ENCODE results near the gene PRDM16. TPM values are rescaled to one million over a fixed set of nuclear protein-coding genes. Genes with fewer than 3 reads are reported as not detected.

PRDM16 gene
- total RNA-seq, 2 experiments from 2014 or later, result not detected

DNA sequence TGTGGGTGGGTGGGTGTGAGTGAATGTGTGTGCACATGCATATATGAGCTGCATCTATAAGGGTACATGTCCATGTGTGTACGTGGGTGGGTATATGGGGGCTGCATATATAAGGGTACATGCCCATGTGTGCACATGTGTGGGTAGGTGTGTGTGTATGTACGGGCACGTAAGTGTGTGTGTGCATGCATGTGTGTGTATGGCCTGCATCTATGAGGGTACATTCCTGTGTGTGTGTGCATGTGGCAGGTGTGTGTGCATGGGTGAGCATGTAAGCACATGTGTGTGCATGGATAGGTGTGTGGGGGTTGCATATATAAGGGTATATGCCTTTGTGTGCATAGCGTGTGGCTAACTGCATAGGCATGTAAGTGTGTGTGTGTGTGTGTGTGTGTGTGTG lies 204.4 kb downstream of the PRDM16 start:
- no TSS peak for BruUV-seq (replicated peaks)
- Histone ChIP-seq H3K9me3 (ENCODE audit: low read length) (no peaks in the 10 kb centered on the region), H3K4me2 (ENCODE audit: low read length) (no peak overlapping the region), H3K9me2 (ENCODE audit: insufficient read depth, low read length) (no peaks in the 10 kb centered on the region), H3K36me3 (ENCODE audit: insufficient read depth, low read length) (no peaks in the 10 kb centered on the region), H2AFZ (ENCODE audit: low read length) (no peak overlapping the region), H3K4me1 (ENCODE audit: insufficient read depth, low read length, poor library complexity, severe bottlenecking) (no peaks in the 10 kb centered on the region), H4K20me1 (ENCODE audit: insufficient read depth, low read length) (no peaks in the 10 kb centered on the region), H3K27ac (ENCODE audit: low read depth, low read length, poor library complexity, severe bottlenecking) (no peak overlapping the region), H3K79me2 (ENCODE audit: insufficient read depth, low read depth, low read length) (no peaks in the 10 kb centered on the region), H3K4me3 (ENCODE audit: low read depth, low read length, poor library complexity, severe bottlenecking) (no peak overlapping the region)
- POLR2A ChIA-PET, result no interaction called here
- no peak for TF ChIP-seq EZH2phosphoT487 (IDR thresholded peaks at IDR 0.05; ENCODE audit: borderline replicate concordance, low read depth, low read length)
- TF ChIP-seq, protein P1, sequence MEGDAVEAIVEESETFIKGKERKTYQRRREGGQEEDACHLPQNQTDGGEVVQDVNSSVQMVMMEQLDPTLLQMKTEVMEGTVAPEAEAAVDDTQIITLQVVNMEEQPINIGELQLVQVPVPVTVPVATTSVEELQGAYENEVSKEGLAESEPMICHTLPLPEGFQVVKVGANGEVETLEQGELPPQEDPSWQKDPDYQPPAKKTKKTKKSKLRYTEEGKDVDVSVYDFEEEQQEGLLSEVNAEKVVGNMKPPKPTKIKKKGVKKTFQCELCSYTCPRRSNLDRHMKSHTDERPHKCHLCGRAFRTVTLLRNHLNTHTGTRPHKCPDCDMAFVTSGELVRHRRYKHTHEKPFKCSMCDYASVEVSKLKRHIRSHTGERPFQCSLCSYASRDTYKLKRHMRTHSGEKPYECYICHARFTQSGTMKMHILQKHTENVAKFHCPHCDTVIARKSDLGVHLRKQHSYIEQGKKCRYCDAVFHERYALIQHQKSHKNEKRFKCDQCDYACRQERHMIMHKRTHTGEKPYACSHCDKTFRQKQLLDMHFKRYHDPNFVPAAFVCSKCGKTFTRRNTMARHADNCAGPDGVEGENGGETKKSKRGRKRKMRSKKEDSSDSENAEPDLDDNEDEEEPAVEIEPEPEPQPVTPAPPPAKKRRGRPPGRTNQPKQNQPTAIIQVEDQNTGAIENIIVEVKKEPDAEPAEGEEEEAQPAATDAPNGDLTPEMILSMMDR (conservative IDR thresholded peaks at IDR 0.05; ENCODE audit: low read length), result no peak
- intact Hi-C loops (cut with micrococcal nuclease; ENCODE audit: unreplicated experiment), result no loop called here
- no peak for DNase-seq (ENCODE audit: low spot score)
- CTCF ChIA-PET (ENCODE audit: unreplicated experiment), result no interaction called here

DNA sequence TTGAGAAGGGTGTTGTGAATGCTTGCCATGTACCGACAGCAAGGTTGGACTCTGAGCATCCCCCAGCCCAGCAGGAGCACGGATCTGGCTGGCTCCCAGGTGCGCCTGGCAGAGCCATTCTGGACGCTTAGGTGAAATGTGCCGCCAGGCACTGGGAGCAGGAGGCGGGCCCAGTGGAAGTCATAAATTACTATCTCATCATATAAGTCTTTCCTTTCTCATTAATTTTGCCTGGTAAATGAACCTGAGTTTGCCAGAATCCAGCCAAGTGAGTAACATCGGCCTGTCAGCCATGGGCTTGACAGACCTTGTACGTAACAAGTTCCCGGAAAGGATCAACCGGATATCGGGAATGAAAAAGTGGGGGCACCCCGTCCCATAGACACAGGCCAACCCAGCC lies 206.0 kb downstream of the PRDM16 start:
- Histone ChIP-seq H3K9me3 (ENCODE audit: low read length) (no peaks in the 10 kb centered on the region), H3K9me2 (ENCODE audit: insufficient read depth, low read length) (no peaks in the 10 kb centered on the region), H3K4me3 (ENCODE audit: low read depth, low read length, poor library complexity, severe bottlenecking) (no peak overlapping the region), H3K79me2 (ENCODE audit: insufficient read depth, low read depth, low read length) (no peaks in the 10 kb centered on the region), H3K36me3 (ENCODE audit: insufficient read depth, low read length) (no peaks in the 10 kb centered on the region), H4K20me1 (ENCODE audit: insufficient read depth, low read length) (no peaks in the 10 kb centered on the region), H3K27ac (ENCODE audit: low read depth, low read length, poor library complexity, severe bottlenecking) (no peak overlapping the region), H2AFZ (ENCODE audit: low read length) (no peak overlapping the region), H3K4me2 (ENCODE audit: low read length) (no peak overlapping the region), H3K4me1 (ENCODE audit: insufficient read depth, low read length, poor library complexity, severe bottlenecking) (no peaks in the 10 kb centered on the region)
- no peak for DNase-seq (ENCODE audit: low spot score)
- POLR2A ChIA-PET, result no interaction called here
- intact Hi-C loops (cut with micrococcal nuclease; ENCODE audit: unreplicated experiment), result no loop called here
- TF ChIP-seq, protein P1 (conservative IDR thresholded peaks at IDR 0.05; ENCODE audit: low read length), result no peak
- no peak for TF ChIP-seq EZH2phosphoT487 (IDR thresholded peaks at IDR 0.05; ENCODE audit: borderline replicate concordance, low read depth, low read length)
- CTCF ChIA-PET (ENCODE audit: unreplicated experiment), result no interaction called here
- BruUV-seq (replicated peaks), result no TSS peak

DNA sequence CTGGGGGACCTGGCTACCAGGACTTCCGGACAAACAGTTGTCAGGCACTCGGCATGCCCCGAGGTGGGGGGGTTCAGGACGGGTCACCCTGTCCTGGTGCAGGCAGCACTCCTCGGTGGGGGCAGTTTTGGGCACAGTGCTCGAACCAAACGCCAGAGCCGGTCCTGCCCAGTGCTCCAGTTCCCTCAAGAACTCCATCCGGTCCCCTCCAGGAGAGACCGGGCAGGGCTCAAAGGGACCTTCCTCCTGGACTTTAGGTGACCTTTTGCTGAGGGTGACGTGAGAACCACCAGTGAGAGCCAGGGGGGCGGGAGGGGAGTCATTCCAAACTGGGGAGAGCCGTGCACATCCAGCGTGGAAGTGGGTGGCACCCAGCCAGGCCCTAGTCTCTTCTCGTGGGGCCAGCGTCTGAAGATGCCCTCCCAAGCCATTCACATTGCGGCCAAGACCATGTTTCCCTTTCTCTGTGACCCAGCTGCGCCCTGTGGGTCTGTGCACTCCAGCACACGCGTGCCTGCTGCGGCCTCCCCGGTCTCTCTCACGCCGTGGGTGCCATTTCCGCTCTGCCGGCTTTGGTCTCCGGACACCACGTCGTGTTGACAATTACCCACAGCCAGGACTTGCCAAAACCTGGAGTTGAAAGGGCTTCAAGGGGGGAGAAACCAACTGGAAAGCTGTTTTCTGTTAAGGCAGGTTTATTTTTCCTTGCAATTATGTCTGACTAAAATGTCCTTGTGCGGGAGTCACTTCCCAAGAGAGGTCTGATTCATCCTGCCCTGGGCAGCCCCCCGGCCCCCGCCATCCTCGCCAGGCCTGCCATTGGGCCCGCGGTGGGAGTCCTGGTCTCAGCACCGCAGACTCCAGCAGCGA lies 206.7 kb downstream of the PRDM16 start:
- DNase-seq (ENCODE audit: low spot score), result no peak
- TF ChIP-seq, protein P1 (conservative IDR thresholded peaks at IDR 0.05; ENCODE audit: low read length), result no peak
- TF ChIP-seq EZH2phosphoT487 (IDR thresholded peaks at IDR 0.05; ENCODE audit: borderline replicate concordance, low read depth, low read length), result no peak
- CTCF ChIA-PET (ENCODE audit: unreplicated experiment), result no interaction called here

More for the DNA sequence above, 206.7 kb downstream of the PRDM16 start:
- no peak overlapping the region for H3K27ac ChIP-seq (ENCODE audit: low read depth, low read length, poor library complexity, severe bottlenecking)
- H3K4me3 ChIP-seq (ENCODE audit: low read depth, low read length, poor library complexity, severe bottlenecking), result no peak overlapping the region
- no peak overlapping the region for H2AFZ ChIP-seq (ENCODE audit: low read length)
- H3K4me2 ChIP-seq (ENCODE audit: low read length), result no peak overlapping the region
- no peaks in the 10 kb centered on the region for H4K20me1 ChIP-seq (ENCODE audit: insufficient read depth, low read length)
- no peaks in the 10 kb centered on the region for H3K4me1 ChIP-seq (ENCODE audit: insufficient read depth, low read length, poor library complexity, severe bottlenecking)
- H3K79me2 ChIP-seq (ENCODE audit: insufficient read depth, low read depth, low read length), result no peaks in the 10 kb centered on the region
- intact Hi-C loops (cut with micrococcal nuclease; ENCODE audit: unreplicated experiment), result no loop called here
- H3K36me3 ChIP-seq (ENCODE audit: insufficient read depth, low read length), result no peaks in the 10 kb centered on the region
- POLR2A ChIA-PET, result no interaction called here
- no peaks in the 10 kb centered on the region for H3K9me2 ChIP-seq (ENCODE audit: insufficient read depth, low read length)
- no TSS peak for BruUV-seq (replicated peaks)
- no peaks in the 10 kb centered on the region for H3K9me3 ChIP-seq (ENCODE audit: low read length)
